Esophagus squamous epithelium (tissue), 5 donors: Measurements from ENCODE around the gene CPEB3. TPM values are rescaled to one million over a fixed set of nuclear protein-coding genes. Genes with fewer than 3 reads are reported as not detected.

Source experiments
- DNase-seq: peaks from one replicate; lab custom pipeline; 2025; lab: John Stamatoyannopoulos, UW
- H3K27ac ChIP-seq, 4 donors: fragments of 200-600 bp; sonication (generic); one replicate each; pipeline ENCODE4 v1.5.1; 2016 to 2019; ENCODE audit warnings: mild to moderate bottlenecking in 1 of 4
- H3K27me3 ChIP-seq, 4 donors: fragments of 200-600 bp; sonication (generic); 1 replicate in 3 of 4; 2 replicates in 1 of 4; pipeline versions ENCODE4 v1.5.1 to v1.6.0; 2017 to 2021; ENCODE audit warnings: antibody characterized with exemption in 1 of 4
- H3K36me3 ChIP-seq, 3 donors: fragments of 200-600 bp; sonication (generic); one replicate each; pipeline ENCODE4 v1.5.1; 2016 to 2019
- H3K4me1 ChIP-seq, 3 donors: fragments of 200-600 bp; sonication (generic); one replicate each; pipeline ENCODE4 v1.5.1; 2017 to 2019
- H3K4me3 ChIP-seq, 4 donors: fragments of 200-600 bp; sonication (generic); 1 replicate in 3 of 4; 2 replicates in 1 of 4; pipeline ENCODE4 v1.5.1; 2016 to 2019; ENCODE audit warnings: mild to moderate bottlenecking in 2 of 4, moderate library complexity in 1 of 4
- H3K9me3 ChIP-seq, 3 donors: fragments of 200-600 bp; sonication (generic); one replicate each; pipeline ENCODE4 v1.5.1; 2016 to 2019
- CTCF ChIP-seq, 6 experiments: fragments of 450-650 bp in 4 of 6; fragments of 200-600 bp in 2 of 6; sonication (generic) in 2 of 6; IDR thresholded peaks; one replicate each; pipeline ENCODE4 v1.5.1; 2016 to 2019; ENCODE audit warnings: antibody characterized with exemption in 6 of 6, mild to moderate bottlenecking in 4 of 6, moderate library complexity in 4 of 6
- POLR2A ChIP-seq, 4 donors: fragments of 450-650 bp; IDR thresholded peaks; one replicate each; pipeline ENCODE4 v1.6.1; 2017; ENCODE audit warnings: antibody characterized with exemption in 4 of 4, mild to moderate bottlenecking in 4 of 4, moderate library complexity in 3 of 4
- WGBS, 2 donors: methylation state at CpG; one replicate each; pipeline ENCODE4 v1.1.5; 2018; 5-methylcytosine and 5-hydroxymethylcytosine counted together
- intact Hi-C: fragments of 100-400 bp; cut with DNase I; formaldehyde crosslinking; loops from one replicate; pipeline ENCODE4 v1.15.0; 2022
- total RNA-seq, 4 donors: library from RNA; depleted of rRNA; stranded (reverse); fragments of >200 nt; gene quantifications; one replicate each; pipeline ENCODE4 v1.1.0, GENCODE V29; 2016
- donor health status: DM: yes; HTN: yes; CAD: no.

CPEB3 gene
- total RNA-seq, 4 donors from 2014 or later: 5.5 to 8.8 (median 7.3) TPM

GRCh38 chr10:92238586-92239098, 52.2 kb downstream of the CPEB3 start:
- Histone ChIP-seq H3K4me3 (peak overlapping the region; percentile 76 to 95 (median 90)), H3K27me3 (no peaks in the 10 kb centered on the region), H3K4me1 (peaks cover 0 to 69% (median 18%) of the 10 kb centered on the region in 3 donors), H3K9me3 (no peaks in the 10 kb centered on the region), H3K27ac (peak overlapping the region; percentile 93 to 98 (median 96)), H3K36me3 (peaks cover 0 to 14% (median 0%) of the 10 kb centered on the region in 3 donors)
- WGBS, 2 donors: 21 to 53% methylated on average over 7 to 8 of the region's 8 CpGs
- intact Hi-C loops: no loop called here
- DNase-seq: no peak
- TF ChIP-seq POLR2A (IDR thresholded peaks at IDR 0.05) (peak in 2 of 4 donors; percentile 53 to 58), CTCF (IDR thresholded peaks at IDR 0.05) (no peak)

GRCh38 chr10:92238054-92238585, 52.8 kb downstream of the CPEB3 start:
- H3K9me3 ChIP-seq: no peaks in the 10 kb centered on the region
- H3K4me3 ChIP-seq: peak overlapping the region; percentile 76 to 95 (median 90)
- TF ChIP-seq POLR2A (IDR thresholded peaks at IDR 0.05): no peak
- TF ChIP-seq CTCF (IDR thresholded peaks at IDR 0.05): no peak
- intact Hi-C loops: no loop called here
- no peak for DNase-seq
- H3K27me3 ChIP-seq: no peaks in the 10 kb centered on the region
- H3K27ac ChIP-seq: peak overlapping the region in 3 of 4 donors; percentile 93 to 98 (median 97)
- WGBS, 2 donors: 57 to 64% methylated on average over 3 of the region's 3 CpGs
- peaks cover 0 to 19% (median 0%) of the 10 kb centered on the region in 3 donors for H3K36me3 ChIP-seq
- peaks cover 0 to 67% (median 18%) of the 10 kb centered on the region in 3 donors for H3K4me1 ChIP-seq

- Histone ChIP-seq H3K9me3 (no peaks in the 10 kb centered on the region), H3K27me3 (no peaks in the 10 kb centered on the region), H3K4me1 (peaks cover 0 to 37% (median 5%) of the 10 kb centered on the region in 3 donors), H3K27ac (peak overlapping the region in 1 of 4 donors; percentile 22), H3K4me3 (no peak overlapping the region), H3K36me3 (peaks cover 0 to 59% (median 0%) of the 10 kb centered on the region in 3 donors)
- TF ChIP-seq POLR2A (IDR thresholded peaks at IDR 0.05) (no peak), CTCF (IDR thresholded peaks at IDR 0.05) (no peak)
- 85 to 88% methylated on average over 1 of the region's 1 CpG for WGBS, 2 donors
- intact Hi-C loops: no loop called here
- no peak for DNase-seq
Observed at GRCh38 chr10:92231196-92231595, 59.7 kb downstream of the CPEB3 start.

- TF ChIP-seq CTCF (IDR thresholded peaks at IDR 0.05) (no peak), POLR2A (IDR thresholded peaks at IDR 0.05) (no peak)
- Histone ChIP-seq H3K4me3 (no peak overlapping the region), H3K27me3 (no peaks in the 10 kb centered on the region), H3K4me1 (peaks cover 0 to 20% (median 8%) of the 10 kb centered on the region in 3 donors), H3K27ac (peak overlapping the region in 2 of 4 donors; percentile 59 to 70), H3K9me3 (no peaks in the 10 kb centered on the region), H3K36me3 (peaks cover 0 to 36% (median 0%) of the 10 kb centered on the region in 3 donors)
- intact Hi-C loops: no loop called here
- DNase-seq: no peak
- 17 to 51% methylated on average over 1 of the region's 1 CpG for WGBS, 2 donors
Observed at GRCh38 chr10:92222603-92223262, 68.1 kb downstream of the CPEB3 start.

GRCh38 chr10:92219559-92219958, 71.3 kb downstream of the CPEB3 start:
- WGBS, 2 donors: 91 to 97% methylated on average over 6 of the region's 6 CpGs
- H3K36me3 ChIP-seq: peaks cover 0 to 31% (median 0%) of the 10 kb centered on the region in 3 donors
- no peak for DNase-seq
- no peak overlapping the region for H3K4me3 ChIP-seq
- no peaks in the 10 kb centered on the region for H3K27me3 ChIP-seq
- TF ChIP-seq CTCF (IDR thresholded peaks at IDR 0.05) (no peak), POLR2A (IDR thresholded peaks at IDR 0.05) (no peak)
- intact Hi-C loops: no loop called here
- H3K27ac ChIP-seq: no peak overlapping the region
- peaks cover 0 to 20% (median 8%) of the 10 kb centered on the region in 3 donors for H3K4me1 ChIP-seq
- H3K9me3 ChIP-seq: no peaks in the 10 kb centered on the region
